Measurements from ENCODE around the gene C19orf67. TPM values are rescaled to one million over a fixed set of nuclear protein-coding genes. Genes with fewer than 3 reads are reported as not detected.
A peak's percentile ranks its signal among the peaks of the same experiment; 100 is the strongest.

Gene C19orf67
- total RNA-seq, 1 experiment from 2014 or later, result not detected

DNA sequence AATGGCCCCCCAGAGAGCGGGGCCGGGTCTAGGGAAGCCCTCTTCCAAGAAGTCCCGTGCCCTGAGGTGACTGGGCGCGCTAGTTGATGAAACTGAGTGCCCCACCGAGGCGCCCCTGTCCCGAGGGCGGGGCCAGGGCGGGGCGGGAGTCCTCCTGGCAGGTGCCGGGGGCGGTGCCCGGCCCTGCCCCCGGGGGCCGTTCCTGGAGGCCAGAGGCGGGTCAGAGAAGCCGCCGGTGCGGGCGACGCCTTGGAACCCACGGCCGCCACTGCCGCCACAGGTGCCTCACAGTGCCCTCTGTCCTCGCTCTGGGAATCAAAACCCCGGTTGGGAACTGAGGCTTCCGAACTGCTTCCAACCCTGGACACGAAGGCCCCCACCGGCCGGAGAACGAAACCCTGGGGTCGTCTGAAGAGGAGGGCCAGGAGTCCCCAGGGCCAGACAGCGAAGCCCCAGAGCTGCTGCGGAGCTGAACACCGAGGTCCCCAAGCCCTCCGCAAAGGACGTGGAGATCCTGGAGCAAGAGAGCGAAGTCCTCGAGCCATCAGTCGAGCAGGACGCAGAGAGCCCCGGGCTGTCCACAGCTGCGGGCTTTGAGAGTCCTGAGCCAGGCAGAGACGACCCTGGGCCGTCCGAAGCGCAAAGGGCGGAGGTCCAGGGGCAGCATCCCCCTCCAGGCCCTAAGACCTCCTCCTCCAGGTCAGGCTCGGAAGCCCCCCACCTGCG lies 12.9 kb downstream of the C19orf67 start, which contains the start of gene MISP3:
Gene MISP3, plus strand, starts transcription at position 252 of the 726 bp plus-strand sequence. CDS start 524 bp downstream, outside the sequence.
- Mint-ChIP-seq H3K4me1 (ENCODE audit: low read depth, unreplicated experiment) (no peaks in the 10 kb centered on the region), H3K9me3 (ENCODE audit: low read depth, unreplicated experiment) (no peaks in the 10 kb centered on the region), H3K27me3 (ENCODE audit: unreplicated experiment) (no peaks in the 10 kb centered on the region), H3K36me3 (ENCODE audit: insufficient read depth, unreplicated experiment) (peaks cover 27% of the 10 kb centered on the region), H3K4me3 (ENCODE audit: low read depth, unreplicated experiment) (peak within 1 kb of the TSS; percentile 92), H3K27ac (ENCODE audit: unreplicated experiment) (peak within 1 kb of the TSS; percentile 67)
- intact Hi-C loops (cut with micrococcal nuclease; ENCODE audit: unreplicated experiment), result loop anchor here (2.0 kb wide), 1 partner anchor 192 kb away; no protein-coding TSS in a partner anchor
- CTCF ChIA-PET, result interaction anchor here (0.5 to 1.8 kb wide), 5 partner anchors 41 to 954 kb away, joined by 3 to 8 read pairs (median 7); partner anchors contain the start of genes ASF1B and IL27RA
- TF ChIP-seq, protein P1, sequence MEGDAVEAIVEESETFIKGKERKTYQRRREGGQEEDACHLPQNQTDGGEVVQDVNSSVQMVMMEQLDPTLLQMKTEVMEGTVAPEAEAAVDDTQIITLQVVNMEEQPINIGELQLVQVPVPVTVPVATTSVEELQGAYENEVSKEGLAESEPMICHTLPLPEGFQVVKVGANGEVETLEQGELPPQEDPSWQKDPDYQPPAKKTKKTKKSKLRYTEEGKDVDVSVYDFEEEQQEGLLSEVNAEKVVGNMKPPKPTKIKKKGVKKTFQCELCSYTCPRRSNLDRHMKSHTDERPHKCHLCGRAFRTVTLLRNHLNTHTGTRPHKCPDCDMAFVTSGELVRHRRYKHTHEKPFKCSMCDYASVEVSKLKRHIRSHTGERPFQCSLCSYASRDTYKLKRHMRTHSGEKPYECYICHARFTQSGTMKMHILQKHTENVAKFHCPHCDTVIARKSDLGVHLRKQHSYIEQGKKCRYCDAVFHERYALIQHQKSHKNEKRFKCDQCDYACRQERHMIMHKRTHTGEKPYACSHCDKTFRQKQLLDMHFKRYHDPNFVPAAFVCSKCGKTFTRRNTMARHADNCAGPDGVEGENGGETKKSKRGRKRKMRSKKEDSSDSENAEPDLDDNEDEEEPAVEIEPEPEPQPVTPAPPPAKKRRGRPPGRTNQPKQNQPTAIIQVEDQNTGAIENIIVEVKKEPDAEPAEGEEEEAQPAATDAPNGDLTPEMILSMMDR (IDR thresholded peaks at IDR 0.05; ENCODE audit: unreplicated experiment), result no peak
- BruUV-seq (replicated peaks), result TSS peak; percentile 40
- peak; percentile 72 for DNase-seq

DNA sequence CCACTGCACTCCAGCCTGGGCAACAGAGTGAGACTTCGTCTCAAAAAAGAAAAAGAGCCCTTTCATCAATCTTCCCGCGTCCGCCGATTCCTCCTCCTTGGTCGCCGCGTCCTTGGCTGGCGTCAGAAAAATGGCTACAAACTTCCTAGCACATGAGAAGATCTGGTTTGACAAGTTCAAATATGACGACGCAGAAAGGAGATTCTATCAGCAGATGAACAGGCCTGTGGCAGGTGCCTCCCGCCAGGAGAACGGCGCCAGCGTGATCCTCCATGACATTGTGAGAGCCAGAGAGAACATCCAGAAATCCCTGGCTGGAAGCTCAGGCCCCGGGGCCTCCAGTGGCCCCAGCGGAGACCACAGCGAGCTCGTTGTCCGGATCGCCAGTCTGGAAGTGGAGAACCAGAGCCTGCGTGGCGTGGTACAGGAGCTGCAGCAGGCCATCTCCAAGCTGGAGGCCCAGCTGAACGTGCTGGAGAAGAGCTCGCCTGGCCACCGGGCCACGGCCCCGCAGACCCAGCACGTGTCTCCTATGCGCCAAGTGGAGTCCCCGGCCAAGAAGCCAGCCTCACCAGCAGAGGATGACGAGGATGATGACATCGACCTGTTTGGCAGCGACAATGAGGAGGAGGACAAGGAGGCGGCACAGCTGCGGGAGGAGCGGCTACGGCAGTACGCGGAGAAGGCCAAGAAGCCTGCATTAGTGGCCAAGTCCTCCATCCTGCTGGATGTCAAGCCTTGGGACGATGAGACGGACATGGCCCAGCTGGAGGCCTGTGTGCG lies 15.1 kb downstream of the C19orf67 start:
- Mint-ChIP-seq H3K4me3 (ENCODE audit: low read depth, unreplicated experiment) (no peak overlapping the region), H3K27me3 (ENCODE audit: unreplicated experiment) (no peaks in the 10 kb centered on the region), H3K4me1 (ENCODE audit: low read depth, unreplicated experiment) (no peaks in the 10 kb centered on the region), H3K36me3 (ENCODE audit: insufficient read depth, unreplicated experiment) (peaks cover 27% of the 10 kb centered on the region), H3K27ac (ENCODE audit: unreplicated experiment) (no peak overlapping the region), H3K9me3 (ENCODE audit: low read depth, unreplicated experiment) (no peaks in the 10 kb centered on the region)
- intact Hi-C loops (cut with micrococcal nuclease; ENCODE audit: unreplicated experiment), result no loop called here
- TF ChIP-seq, protein P1 (IDR thresholded peaks at IDR 0.05; ENCODE audit: unreplicated experiment), result no peak
- CTCF ChIA-PET, result interaction anchor here (1.8 kb wide), 2 partner anchors 38 to 66 kb away, joined by 7 read pairs; partner anchors contain the start of genes ASF1B and IL27RA
- no peak for DNase-seq
- no TSS peak for BruUV-seq (replicated peaks)

DNA sequence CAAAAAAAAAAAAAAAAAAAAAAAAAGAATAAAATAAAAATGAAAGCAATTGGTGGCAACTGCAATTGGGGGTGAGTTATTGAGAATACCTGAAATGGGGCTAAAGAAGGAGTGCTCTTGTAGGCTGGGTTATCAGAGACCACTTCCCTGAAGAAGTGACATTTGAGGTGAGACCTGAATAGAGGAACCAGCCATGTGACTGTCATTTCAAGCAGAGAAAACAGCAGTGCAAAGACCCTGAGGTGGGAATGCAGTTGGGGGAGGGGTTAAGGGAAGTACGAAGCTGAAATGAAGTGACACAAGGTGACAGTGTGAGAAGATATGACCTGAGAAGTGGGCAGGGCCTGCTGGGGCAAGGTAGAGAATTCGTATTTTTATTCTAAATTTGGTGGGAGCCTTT lies 19.4 kb downstream of the C19orf67 start:
- H3K9me3 Mint-ChIP-seq (ENCODE audit: low read depth, unreplicated experiment), result no peaks in the 10 kb centered on the region
- intact Hi-C loops (cut with micrococcal nuclease; ENCODE audit: unreplicated experiment), result no loop called here
- peak overlapping the region; percentile 15 for H3K27ac Mint-ChIP-seq (ENCODE audit: unreplicated experiment)
- BruUV-seq (replicated peaks), result no TSS peak
- TF ChIP-seq, protein P1 (IDR thresholded peaks at IDR 0.05; ENCODE audit: unreplicated experiment), result no peak
- H3K4me3 Mint-ChIP-seq (ENCODE audit: low read depth, unreplicated experiment), result no peak overlapping the region
- CTCF ChIA-PET, result no interaction called here
- H3K4me1 Mint-ChIP-seq (ENCODE audit: low read depth, unreplicated experiment), result no peaks in the 10 kb centered on the region
- no peak for DNase-seq
- no peaks in the 10 kb centered on the region for H3K27me3 Mint-ChIP-seq (ENCODE audit: unreplicated experiment)
- H3K36me3 Mint-ChIP-seq (ENCODE audit: insufficient read depth, unreplicated experiment), result peaks cover 10% of the 10 kb centered on the region

DNA sequence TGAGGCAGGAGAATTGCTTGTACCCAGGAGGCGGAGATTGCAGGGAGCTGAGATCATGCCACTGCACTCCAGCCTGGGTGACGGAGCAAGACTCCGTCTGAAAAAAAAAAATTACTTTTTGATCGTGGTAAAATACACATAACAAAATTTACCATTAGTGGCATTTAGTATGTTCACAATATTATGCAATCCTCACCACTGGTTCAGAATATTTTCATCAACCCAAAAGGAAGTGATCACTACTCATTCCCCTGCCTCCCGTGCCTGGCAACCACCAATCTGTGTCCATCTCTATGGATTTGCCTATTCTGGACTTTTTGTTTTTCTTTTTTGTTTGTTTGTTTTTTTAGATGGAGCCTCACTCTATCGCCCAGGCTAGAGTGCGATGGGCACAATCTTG lies 22.5 kb downstream of the C19orf67 start:
- no peak for DNase-seq
- Mint-ChIP-seq H3K4me3 (ENCODE audit: low read depth, unreplicated experiment) (no peak overlapping the region), H3K36me3 (ENCODE audit: insufficient read depth, unreplicated experiment) (peaks cover 12% of the 10 kb centered on the region), H3K27ac (ENCODE audit: unreplicated experiment) (no peak overlapping the region), H3K4me1 (ENCODE audit: low read depth, unreplicated experiment) (no peaks in the 10 kb centered on the region), H3K9me3 (ENCODE audit: low read depth, unreplicated experiment) (no peaks in the 10 kb centered on the region), H3K27me3 (ENCODE audit: unreplicated experiment) (no peaks in the 10 kb centered on the region)
- intact Hi-C loops (cut with micrococcal nuclease; ENCODE audit: unreplicated experiment), result no loop called here
- BruUV-seq (replicated peaks), result no TSS peak
- TF ChIP-seq, protein P1 (IDR thresholded peaks at IDR 0.05; ENCODE audit: unreplicated experiment), result no peak
- CTCF ChIA-PET, result no interaction called here

All from Calu3 (cell line).